ENCODE measurements around the gene SOX2.

Gene SOX2

DNA sequence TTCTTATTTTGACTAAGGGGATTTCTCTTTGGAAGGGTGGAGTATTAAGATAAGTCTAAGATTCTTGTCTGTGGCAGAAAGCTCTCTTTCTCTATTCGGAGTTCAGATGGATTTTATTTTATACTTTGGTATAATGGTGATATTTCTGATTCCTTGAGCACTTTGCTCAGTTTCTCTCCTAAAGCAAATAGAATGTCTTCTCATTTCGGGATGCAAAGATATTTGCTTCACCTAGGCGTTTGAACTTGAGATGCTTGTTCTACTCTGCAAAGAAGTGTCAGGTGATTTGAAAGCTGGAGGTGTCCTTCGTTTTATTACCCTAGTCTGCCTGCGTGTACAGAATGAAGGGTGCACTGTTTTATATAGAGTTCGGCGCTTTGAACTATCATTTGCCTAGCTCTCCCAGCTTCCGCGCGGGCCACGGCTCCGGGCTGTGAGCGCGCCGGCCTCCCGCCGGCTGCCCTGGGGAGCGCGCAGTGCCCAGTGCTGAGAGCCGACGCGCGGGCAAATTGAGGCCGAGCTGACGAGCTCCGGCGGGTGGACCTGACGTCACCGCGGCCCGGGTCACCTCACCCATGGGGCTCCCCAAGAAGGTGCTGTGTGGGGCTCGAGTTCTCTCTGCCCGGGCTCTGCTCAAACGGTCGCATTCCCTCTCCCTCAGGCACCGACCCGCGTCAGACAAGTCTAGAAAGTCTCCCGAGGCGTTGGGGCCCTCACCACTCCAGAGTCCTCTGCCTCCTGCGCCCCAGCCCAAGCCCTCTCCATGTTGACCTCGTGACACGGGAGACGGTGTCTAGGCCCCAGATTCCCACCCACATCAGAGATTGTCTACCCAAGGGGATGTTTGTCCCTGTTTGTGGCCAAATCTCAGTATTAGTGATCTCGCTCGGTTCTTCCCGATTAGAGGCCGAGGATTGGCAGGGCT is 7.5 kb downstream of the SOX2 start:
- DNase-seq, result no peak
- no peak overlapping the region for H2BK120ac ChIP-seq (ENCODE audit: low read depth, low read length)
- H3K18ac ChIP-seq (ENCODE audit: low read length), result no peak overlapping the region
- H2BK5ac ChIP-seq (ENCODE audit: low read length), result no peak overlapping the region
- no peaks in the 10 kb centered on the region for H3K79me1 ChIP-seq (ENCODE audit: low read length)
- no peak overlapping the region for H3K23ac ChIP-seq (ENCODE audit: low read length)
- H2BK15ac ChIP-seq (replicated peaks; ENCODE audit: low read depth), result no peak overlapping the region
- H3K36me3 ChIP-seq (ENCODE audit: control insufficient read depth, insufficient read depth, low read length), result no peaks in the 10 kb centered on the region
- no peak overlapping the region for H3K27ac ChIP-seq (ENCODE audit: low read depth, low read length)
- no peaks in the 10 kb centered on the region for H3K4me1 ChIP-seq (ENCODE audit: control insufficient read depth, low read depth, low read length)
- no peak overlapping the region for H3K9ac ChIP-seq (ENCODE audit: low read length)
- H3K4me2 ChIP-seq (ENCODE audit: low read length), result no peak overlapping the region
- H3K79me2 ChIP-seq (ENCODE audit: control insufficient read depth, insufficient read depth, low read length), result no peaks in the 10 kb centered on the region
- peaks cover 15% of the 10 kb centered on the region for H3K27me3 ChIP-seq (ENCODE audit: insufficient read depth, low read length, poor library complexity)
- H2AK5ac ChIP-seq (ENCODE audit: low read length), result no peak overlapping the region
- H3K56ac ChIP-seq (ENCODE audit: low read length), result no peak overlapping the region
- no peak overlapping the region for H4K8ac ChIP-seq (ENCODE audit: low read depth, low read length)
- H4K5ac ChIP-seq (ENCODE audit: low read length), result no peak overlapping the region
- H3K4ac ChIP-seq (ENCODE audit: low read depth, low read length), result no peak overlapping the region
- WGBS (ENCODE audit: extremely low coverage, insufficient coverage, low lambda C conversion rate), result no CpG with 5 or more reads among the region's 48 CpGs
- no peak overlapping the region for H3K4me3 ChIP-seq (ENCODE audit: low read length)

DNA sequence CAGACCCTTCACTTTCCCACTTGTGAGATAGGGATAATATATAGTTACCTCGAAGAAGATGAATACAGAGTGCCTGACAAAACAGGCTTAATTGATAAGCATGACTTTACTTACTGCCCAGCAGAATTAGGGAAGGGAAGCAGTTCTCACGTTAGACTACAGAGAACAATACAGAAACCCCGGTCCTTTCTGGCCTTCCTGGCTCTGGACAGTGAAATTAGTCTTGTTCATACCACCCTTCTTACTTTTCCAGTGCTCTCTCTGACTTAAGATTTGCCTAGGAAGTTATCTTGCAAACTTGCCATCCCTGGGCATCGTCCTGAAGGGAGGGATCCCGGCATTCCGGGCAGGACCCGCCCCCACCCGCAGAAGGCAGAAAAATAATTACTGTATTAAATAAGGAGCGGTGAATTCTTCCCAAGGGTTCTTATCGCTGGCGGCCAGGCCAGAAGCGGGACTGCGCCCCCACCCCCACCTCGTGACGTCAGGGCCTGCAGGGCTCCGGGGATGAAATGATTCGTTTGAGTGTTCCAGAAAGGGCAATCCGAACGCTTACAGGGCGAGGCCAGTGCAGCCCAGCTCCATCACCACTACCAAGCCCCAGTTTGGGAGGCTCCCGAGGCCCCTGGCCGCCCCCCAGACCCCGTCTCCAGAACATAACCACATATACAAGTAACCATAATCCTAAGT is 8.4 kb downstream of the SOX2 start:
- no peak overlapping the region for H3K23ac ChIP-seq (ENCODE audit: low read length)
- H3K27me3 ChIP-seq (ENCODE audit: insufficient read depth, low read length, poor library complexity), result peaks cover 23% of the 10 kb centered on the region
- H2BK5ac ChIP-seq (ENCODE audit: low read length), result no peak overlapping the region
- H3K4ac ChIP-seq (ENCODE audit: low read depth, low read length), result no peak overlapping the region
- no peak overlapping the region for H4K5ac ChIP-seq (ENCODE audit: low read length)
- H3K56ac ChIP-seq (ENCODE audit: low read length), result no peak overlapping the region
- no peak overlapping the region for H3K4me2 ChIP-seq (ENCODE audit: low read length)
- no CpG with 5 or more reads among the region's 23 CpGs for WGBS (ENCODE audit: extremely low coverage, insufficient coverage, low lambda C conversion rate)
- H3K4me3 ChIP-seq (ENCODE audit: low read length), result no peak overlapping the region
- no peaks in the 10 kb centered on the region for H3K79me1 ChIP-seq (ENCODE audit: low read length)
- no peak overlapping the region for H2AK5ac ChIP-seq (ENCODE audit: low read length)
- H3K79me2 ChIP-seq (ENCODE audit: control insufficient read depth, insufficient read depth, low read length), result no peaks in the 10 kb centered on the region
- no peak overlapping the region for H3K9ac ChIP-seq (ENCODE audit: low read length)
- no peak overlapping the region for H3K27ac ChIP-seq (ENCODE audit: low read depth, low read length)
- H3K18ac ChIP-seq (ENCODE audit: low read length), result no peak overlapping the region
- no peak overlapping the region for H2BK15ac ChIP-seq (replicated peaks; ENCODE audit: low read depth)
- no peaks in the 10 kb centered on the region for H3K36me3 ChIP-seq (ENCODE audit: control insufficient read depth, insufficient read depth, low read length)
- no peak for DNase-seq
- H2BK120ac ChIP-seq (ENCODE audit: low read depth, low read length), result no peak overlapping the region
- peaks cover 2% of the 10 kb centered on the region for H3K4me1 ChIP-seq (ENCODE audit: control insufficient read depth, low read depth, low read length)
- H4K8ac ChIP-seq (ENCODE audit: low read depth, low read length), result no peak overlapping the region

- no peak overlapping the region for H3K23ac ChIP-seq (ENCODE audit: low read length)
- H2AK5ac ChIP-seq (ENCODE audit: low read length), result no peak overlapping the region
- no peak overlapping the region for H3K18ac ChIP-seq (ENCODE audit: low read length)
- no peak overlapping the region for H3K4me3 ChIP-seq (ENCODE audit: low read length)
- H3K4me2 ChIP-seq (ENCODE audit: low read length), result no peak overlapping the region
- peaks cover 3% of the 10 kb centered on the region for H3K4me1 ChIP-seq (ENCODE audit: control insufficient read depth, low read depth, low read length)
- no peak for DNase-seq
- H3K27ac ChIP-seq (ENCODE audit: low read depth, low read length), result no peak overlapping the region
- no peaks in the 10 kb centered on the region for H3K79me2 ChIP-seq (ENCODE audit: control insufficient read depth, insufficient read depth, low read length)
- no peak overlapping the region for H2BK120ac ChIP-seq (ENCODE audit: low read depth, low read length)
- no peak overlapping the region for H3K9ac ChIP-seq (ENCODE audit: low read length)
- peaks cover 29% of the 10 kb centered on the region for H3K27me3 ChIP-seq (ENCODE audit: insufficient read depth, low read length, poor library complexity)
- no peaks in the 10 kb centered on the region for H3K79me1 ChIP-seq (ENCODE audit: low read length)
- no peak overlapping the region for H3K56ac ChIP-seq (ENCODE audit: low read length)
- no peak overlapping the region for H3K4ac ChIP-seq (ENCODE audit: low read depth, low read length)
- no peak overlapping the region for H2BK15ac ChIP-seq (replicated peaks; ENCODE audit: low read depth)
- no CpG with 5 or more reads among the region's 4 CpGs for WGBS (ENCODE audit: extremely low coverage, insufficient coverage, low lambda C conversion rate)
- H4K8ac ChIP-seq (ENCODE audit: low read depth, low read length), result no peak overlapping the region
- H4K5ac ChIP-seq (ENCODE audit: low read length), result no peak overlapping the region
- no peaks in the 10 kb centered on the region for H3K36me3 ChIP-seq (ENCODE audit: control insufficient read depth, insufficient read depth, low read length)
- H2BK5ac ChIP-seq (ENCODE audit: low read length), result no peak overlapping the region
These were observed 9.5 kb downstream of the SOX2 start for GRCh38 chr3:181721046-181721875.

DNA sequence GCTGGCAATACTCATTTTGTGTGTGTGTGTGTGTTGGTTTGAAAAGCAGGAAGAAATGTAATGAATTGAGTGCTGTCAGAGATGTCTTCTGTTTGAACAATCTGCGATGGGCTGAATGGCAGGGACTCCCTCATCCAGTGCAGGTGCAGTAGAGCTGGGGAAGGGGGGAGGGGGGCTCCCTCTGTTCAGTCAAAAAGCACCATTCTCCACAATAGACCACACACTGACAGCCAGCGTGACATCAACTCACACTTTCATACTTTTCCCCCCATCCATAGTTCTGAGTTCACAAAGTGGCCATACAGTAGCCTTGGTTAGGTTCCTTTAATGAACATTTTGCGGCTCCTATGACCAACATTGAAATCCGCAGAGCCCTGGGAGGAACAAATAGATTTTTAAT is 10.4 kb downstream of the SOX2 start:
- Histone ChIP-seq H3K4me2 (ENCODE audit: low read length) (no peak overlapping the region), H4K5ac (ENCODE audit: low read length) (no peak overlapping the region), H3K4me1 (ENCODE audit: control insufficient read depth, low read depth, low read length) (peaks cover 3% of the 10 kb centered on the region), H3K9ac (ENCODE audit: low read length) (no peak overlapping the region), H3K23ac (ENCODE audit: low read length) (no peak overlapping the region), H3K4ac (ENCODE audit: low read depth, low read length) (no peak overlapping the region), H2BK5ac (ENCODE audit: low read length) (no peak overlapping the region), H3K18ac (ENCODE audit: low read length) (no peak overlapping the region), H3K36me3 (ENCODE audit: control insufficient read depth, insufficient read depth, low read length) (no peaks in the 10 kb centered on the region), H3K27ac (ENCODE audit: low read depth, low read length) (no peak overlapping the region), H3K56ac (ENCODE audit: low read length) (no peak overlapping the region), H2AK5ac (ENCODE audit: low read length) (no peak overlapping the region), H2BK15ac (replicated peaks; ENCODE audit: low read depth) (no peak overlapping the region), H3K4me3 (ENCODE audit: low read length) (no peak overlapping the region), H3K27me3 (ENCODE audit: insufficient read depth, low read length, poor library complexity) (peaks cover 31% of the 10 kb centered on the region), H3K79me1 (ENCODE audit: low read length) (no peaks in the 10 kb centered on the region), H2BK120ac (ENCODE audit: low read depth, low read length) (no peak overlapping the region), H4K8ac (ENCODE audit: low read depth, low read length) (no peak overlapping the region), H3K79me2 (ENCODE audit: control insufficient read depth, insufficient read depth, low read length) (no peaks in the 10 kb centered on the region)
- DNase-seq, result no peak
- WGBS (ENCODE audit: extremely low coverage, insufficient coverage, low lambda C conversion rate), result no CpG with 5 or more reads among the region's 4 CpGs

GRCh38 chr3:181722766-181723425 is 11.2 kb downstream of the SOX2 start:
- Histone ChIP-seq H3K9ac (ENCODE audit: low read length) (no peak overlapping the region), H4K8ac (ENCODE audit: low read depth, low read length) (no peak overlapping the region), H3K4me1 (ENCODE audit: control insufficient read depth, low read depth, low read length) (peaks cover 7% of the 10 kb centered on the region), H3K79me1 (ENCODE audit: low read length) (no peaks in the 10 kb centered on the region), H3K4ac (ENCODE audit: low read depth, low read length) (no peak overlapping the region), H2BK15ac (replicated peaks; ENCODE audit: low read depth) (no peak overlapping the region), H3K23ac (ENCODE audit: low read length) (no peak overlapping the region), H3K4me3 (ENCODE audit: low read length) (no peak overlapping the region), H3K18ac (ENCODE audit: low read length) (no peak overlapping the region), H3K27ac (ENCODE audit: low read depth, low read length) (no peak overlapping the region), H2BK5ac (ENCODE audit: low read length) (no peak overlapping the region), H3K4me2 (ENCODE audit: low read length) (no peak overlapping the region), H3K27me3 (ENCODE audit: insufficient read depth, low read length, poor library complexity) (peaks cover 37% of the 10 kb centered on the region), H4K5ac (ENCODE audit: low read length) (no peak overlapping the region), H3K56ac (ENCODE audit: low read length) (no peak overlapping the region), H2BK120ac (ENCODE audit: low read depth, low read length) (no peak overlapping the region), H3K36me3 (ENCODE audit: control insufficient read depth, insufficient read depth, low read length) (no peaks in the 10 kb centered on the region), H2AK5ac (ENCODE audit: low read length) (no peak overlapping the region), H3K79me2 (ENCODE audit: control insufficient read depth, insufficient read depth, low read length) (no peaks in the 10 kb centered on the region)
- no CpG with 5 or more reads among the region's 11 CpGs for whole genome bisulfite sequencing (ENCODE audit: extremely low coverage, insufficient coverage, low lambda C conversion rate)
- DNase-seq, result no peak

Measured in mesendoderm (in vitro differentiated cells).